Measurements from ENCODE around the gene DRD3.

DRD3 gene

DNA sequence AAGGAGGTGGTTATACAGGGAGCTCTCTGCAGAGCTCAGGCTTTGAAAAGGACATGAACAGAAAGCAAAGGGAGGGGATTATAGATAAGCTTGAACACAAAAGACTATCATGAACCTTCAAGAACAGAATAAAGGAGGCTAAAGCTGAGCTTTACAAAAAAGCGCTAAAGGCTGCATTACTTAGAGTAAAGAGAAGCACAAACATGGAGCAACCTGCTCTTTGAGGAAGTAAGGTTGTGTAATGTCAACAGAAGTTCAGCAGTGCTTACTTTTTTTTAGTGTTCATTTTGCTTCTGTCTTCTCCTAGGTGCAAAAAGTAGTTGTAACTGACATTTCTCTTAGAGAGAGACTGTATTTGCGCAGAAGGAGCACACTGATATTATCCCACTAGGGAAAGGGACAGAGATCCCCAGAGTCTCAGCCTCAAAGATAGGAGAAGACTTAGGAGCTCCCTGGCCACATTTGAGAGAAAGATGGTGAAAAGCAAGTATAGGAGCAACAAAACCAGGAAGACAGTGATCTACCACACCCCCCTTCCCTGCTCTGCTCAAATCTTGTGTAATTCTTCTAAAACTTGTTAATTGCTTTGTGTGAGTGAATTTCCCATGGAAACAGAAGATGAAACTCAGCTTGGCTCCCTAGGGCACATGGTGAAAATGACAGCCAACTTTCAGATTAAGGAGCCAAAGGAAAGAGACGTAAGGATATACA, 67.6 kb downstream of the DRD3 start:
- H3K4me1 ChIP-seq (ENCODE audit: control insufficient read depth, low read length) = no peaks in the 10 kb centered on the region
- no peak overlapping the region for H3K4me3 ChIP-seq (ENCODE audit: low read length)
- no peaks in the 10 kb centered on the region for H3K79me2 ChIP-seq (ENCODE audit: control insufficient read depth, low read length)
- H3K9me3 ChIP-seq (ENCODE audit: control insufficient read depth, insufficient read depth, low read length) = no peaks in the 10 kb centered on the region
- H4K20me1 ChIP-seq (ENCODE audit: control insufficient read depth, insufficient read depth, low read depth, low read length) = no peaks in the 10 kb centered on the region
- no peaks in the 10 kb centered on the region for H3F3A ChIP-seq (ENCODE audit: control insufficient read depth, insufficient read depth)
- H3K9me2 ChIP-seq (replicated peaks; ENCODE audit: control insufficient read depth, low read length) = no peaks in the 10 kb centered on the region
- H3K4me2 ChIP-seq (ENCODE audit: low read length) = no peak overlapping the region
- TF ChIP-seq, protein P1, sequence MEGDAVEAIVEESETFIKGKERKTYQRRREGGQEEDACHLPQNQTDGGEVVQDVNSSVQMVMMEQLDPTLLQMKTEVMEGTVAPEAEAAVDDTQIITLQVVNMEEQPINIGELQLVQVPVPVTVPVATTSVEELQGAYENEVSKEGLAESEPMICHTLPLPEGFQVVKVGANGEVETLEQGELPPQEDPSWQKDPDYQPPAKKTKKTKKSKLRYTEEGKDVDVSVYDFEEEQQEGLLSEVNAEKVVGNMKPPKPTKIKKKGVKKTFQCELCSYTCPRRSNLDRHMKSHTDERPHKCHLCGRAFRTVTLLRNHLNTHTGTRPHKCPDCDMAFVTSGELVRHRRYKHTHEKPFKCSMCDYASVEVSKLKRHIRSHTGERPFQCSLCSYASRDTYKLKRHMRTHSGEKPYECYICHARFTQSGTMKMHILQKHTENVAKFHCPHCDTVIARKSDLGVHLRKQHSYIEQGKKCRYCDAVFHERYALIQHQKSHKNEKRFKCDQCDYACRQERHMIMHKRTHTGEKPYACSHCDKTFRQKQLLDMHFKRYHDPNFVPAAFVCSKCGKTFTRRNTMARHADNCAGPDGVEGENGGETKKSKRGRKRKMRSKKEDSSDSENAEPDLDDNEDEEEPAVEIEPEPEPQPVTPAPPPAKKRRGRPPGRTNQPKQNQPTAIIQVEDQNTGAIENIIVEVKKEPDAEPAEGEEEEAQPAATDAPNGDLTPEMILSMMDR (IDR thresholded peaks at IDR 0.05; ENCODE audit: low read depth, low read length, poor library complexity, severe bottlenecking) = no peak
- TF ChIP-seq EZH2phosphoT487 (IDR thresholded peaks at IDR 0.05; ENCODE audit: borderline replicate concordance, low read length) = no peak
- H3K36me3 ChIP-seq (ENCODE audit: control insufficient read depth, low read length) = no peaks in the 10 kb centered on the region
- peaks cover 5% of the 10 kb centered on the region for H3K27me3 ChIP-seq (ENCODE audit: control insufficient read depth, low read length)
- no peak overlapping the region for H3K27ac ChIP-seq (ENCODE audit: low read depth, low read length)

GRCh38 chr3:114110439-114110838, 68.4 kb downstream of the DRD3 start:
- peaks cover 5% of the 10 kb centered on the region for H3K27me3 ChIP-seq (ENCODE audit: control insufficient read depth, low read length)
- no peak overlapping the region for H3K27ac ChIP-seq (ENCODE audit: low read depth, low read length)
- no peaks in the 10 kb centered on the region for H3K36me3 ChIP-seq (ENCODE audit: control insufficient read depth, low read length)
- H3F3A ChIP-seq (ENCODE audit: control insufficient read depth, insufficient read depth) = no peaks in the 10 kb centered on the region
- no peaks in the 10 kb centered on the region for H3K9me2 ChIP-seq (replicated peaks; ENCODE audit: control insufficient read depth, low read length)
- TF ChIP-seq EZH2phosphoT487 (IDR thresholded peaks at IDR 0.05; ENCODE audit: borderline replicate concordance, low read length) = no peak
- TF ChIP-seq, protein P1 (IDR thresholded peaks at IDR 0.05; ENCODE audit: low read depth, low read length, poor library complexity, severe bottlenecking) = no peak
- H3K4me3 ChIP-seq (ENCODE audit: low read length) = no peak overlapping the region
- H3K4me2 ChIP-seq (ENCODE audit: low read length) = no peak overlapping the region
- H3K9me3 ChIP-seq (ENCODE audit: control insufficient read depth, insufficient read depth, low read length) = no peaks in the 10 kb centered on the region
- no peaks in the 10 kb centered on the region for H4K20me1 ChIP-seq (ENCODE audit: control insufficient read depth, insufficient read depth, low read depth, low read length)
- H3K79me2 ChIP-seq (ENCODE audit: control insufficient read depth, low read length) = no peaks in the 10 kb centered on the region
- H3K4me1 ChIP-seq (ENCODE audit: control insufficient read depth, low read length) = no peaks in the 10 kb centered on the region

GRCh38 chr3:114108137-114108536, 70.7 kb downstream of the DRD3 start:
- TF ChIP-seq, protein P1 (IDR thresholded peaks at IDR 0.05; ENCODE audit: low read depth, low read length, poor library complexity, severe bottlenecking) = no peak
- TF ChIP-seq EZH2phosphoT487 (IDR thresholded peaks at IDR 0.05; ENCODE audit: borderline replicate concordance, low read length) = no peak
- no peak overlapping the region for H3K4me2 ChIP-seq (ENCODE audit: low read length)
- no peaks in the 10 kb centered on the region for H3K4me1 ChIP-seq (ENCODE audit: control insufficient read depth, low read length)
- H3K9me2 ChIP-seq (replicated peaks; ENCODE audit: control insufficient read depth, low read length) = no peaks in the 10 kb centered on the region
- no peak overlapping the region for H3K27ac ChIP-seq (ENCODE audit: low read depth, low read length)
- H4K20me1 ChIP-seq (ENCODE audit: control insufficient read depth, insufficient read depth, low read depth, low read length) = no peaks in the 10 kb centered on the region
- peaks cover 5% of the 10 kb centered on the region for H3K27me3 ChIP-seq (ENCODE audit: control insufficient read depth, low read length)
- no peak overlapping the region for H3K4me3 ChIP-seq (ENCODE audit: low read length)
- H3K79me2 ChIP-seq (ENCODE audit: control insufficient read depth, low read length) = no peaks in the 10 kb centered on the region
- no peaks in the 10 kb centered on the region for H3K9me3 ChIP-seq (ENCODE audit: control insufficient read depth, insufficient read depth, low read length)
- no peaks in the 10 kb centered on the region for H3K36me3 ChIP-seq (ENCODE audit: control insufficient read depth, low read length)
- no peaks in the 10 kb centered on the region for H3F3A ChIP-seq (ENCODE audit: control insufficient read depth, insufficient read depth)

Measured in DOHH2 (cell line).